ENCODE measurements around the gene PRKACB.

Gene PRKACB

GRCh38 chr1:84155517-84155916 lies 11.4 kb downstream of the PRKACB start:
- no peak overlapping the region for H3K9ac ChIP-seq (ENCODE audit: low read length)
- H3K27me3 ChIP-seq (ENCODE audit: low read length): no peaks in the 10 kb centered on the region
- H3K27ac ChIP-seq (ENCODE audit: low read depth, low read length): no peak overlapping the region
- TF ChIP-seq EZH2phosphoT487 (conservative IDR thresholded peaks at IDR 0.05; ENCODE audit: low read length) (no peak), CTCF (IDR thresholded peaks at IDR 0.05; ENCODE audit: insufficient read depth, low read length, poor library complexity, severe bottlenecking) (no peak)
- H3K9me2 ChIP-seq (replicated peaks; ENCODE audit: insufficient read depth, low read length): no peaks in the 10 kb centered on the region
- H3K4me3 ChIP-seq (ENCODE audit: insufficient read depth, low read length, poor library complexity, severe bottlenecking): no peak overlapping the region
- H3K36me3 ChIP-seq (ENCODE audit: low read length): peaks cover 3% of the 10 kb centered on the region
- H2AFZ ChIP-seq (ENCODE audit: low read depth, low read length, severe bottlenecking): no peak overlapping the region
- H3F3A ChIP-seq (ENCODE audit: insufficient read depth): peaks cover 21% of the 10 kb centered on the region
- no peaks in the 10 kb centered on the region; the same call in 1 of the 2 replicates for H4K20me1 ChIP-seq (ENCODE audit: low read depth, low read length)
- no peak overlapping the region for H3K4me2 ChIP-seq (ENCODE audit: low read depth, low read length, poor library complexity, severe bottlenecking)
- no peaks in the 10 kb centered on the region for H3K9me3 ChIP-seq (ENCODE audit: insufficient read depth, low read length)
- H3K79me2 ChIP-seq (ENCODE audit: insufficient read depth, low read length): peaks cover 98% of the 10 kb centered on the region

GRCh38 chr1:84156210-84156621 lies 12.1 kb downstream of the PRKACB start:
- H3K4me3 ChIP-seq (ENCODE audit: insufficient read depth, low read length, poor library complexity, severe bottlenecking): no peak overlapping the region
- peaks cover 3% of the 10 kb centered on the region for H3K36me3 ChIP-seq (ENCODE audit: low read length)
- no peak for TF ChIP-seq CTCF (IDR thresholded peaks at IDR 0.05; ENCODE audit: insufficient read depth, low read length, poor library complexity, severe bottlenecking)
- no peak for TF ChIP-seq EZH2phosphoT487 (conservative IDR thresholded peaks at IDR 0.05; ENCODE audit: low read length)
- no peaks in the 10 kb centered on the region for H3K9me2 ChIP-seq (replicated peaks; ENCODE audit: insufficient read depth, low read length)
- no peak overlapping the region for H3K4me2 ChIP-seq (ENCODE audit: low read depth, low read length, poor library complexity, severe bottlenecking)
- H3F3A ChIP-seq (ENCODE audit: insufficient read depth): peaks cover 14% of the 10 kb centered on the region; the same call in 1 of the 2 replicates
- H3K9ac ChIP-seq (ENCODE audit: low read length): no peak overlapping the region
- no peak overlapping the region for H2AFZ ChIP-seq (ENCODE audit: low read depth, low read length, severe bottlenecking)
- H3K27me3 ChIP-seq (ENCODE audit: low read length): no peaks in the 10 kb centered on the region
- no peak overlapping the region for H3K27ac ChIP-seq (ENCODE audit: low read depth, low read length)
- no peaks in the 10 kb centered on the region; the same call in 1 of the 2 replicates for H4K20me1 ChIP-seq (ENCODE audit: low read depth, low read length)
- H3K79me2 ChIP-seq (ENCODE audit: insufficient read depth, low read length): peaks cover 98% of the 10 kb centered on the region
- no peaks in the 10 kb centered on the region for H3K9me3 ChIP-seq (ENCODE audit: insufficient read depth, low read length)

- TF ChIP-seq CTCF (IDR thresholded peaks at IDR 0.05; ENCODE audit: insufficient read depth, low read length, poor library complexity, severe bottlenecking): no peak
- no peak for TF ChIP-seq EZH2phosphoT487 (conservative IDR thresholded peaks at IDR 0.05; ENCODE audit: low read length)
- Histone ChIP-seq H3K27ac (ENCODE audit: low read depth, low read length) (no peak overlapping the region), H3K27me3 (ENCODE audit: low read length) (no peaks in the 10 kb centered on the region), H3K9me2 (replicated peaks; ENCODE audit: insufficient read depth, low read length) (no peaks in the 10 kb centered on the region), H3K79me2 (ENCODE audit: insufficient read depth, low read length) (peaks cover 98% of the 10 kb centered on the region), H3F3A (ENCODE audit: insufficient read depth) (peaks cover 11% of the 10 kb centered on the region; the same call in 1 of the 2 replicates), H2AFZ (ENCODE audit: low read depth, low read length, severe bottlenecking) (no peak overlapping the region), H3K36me3 (ENCODE audit: low read length) (peaks cover 3% of the 10 kb centered on the region; the same call in 1 of the 2 replicates), H3K4me2 (ENCODE audit: low read depth, low read length, poor library complexity, severe bottlenecking) (peak overlapping the region; percentile 29), H3K4me3 (ENCODE audit: insufficient read depth, low read length, poor library complexity, severe bottlenecking) (no peak overlapping the region), H3K9ac (ENCODE audit: low read length) (no peak overlapping the region), H3K9me3 (ENCODE audit: insufficient read depth, low read length) (no peaks in the 10 kb centered on the region), H4K20me1 (ENCODE audit: low read depth, low read length) (peaks cover 7% of the 10 kb centered on the region)
Observed at GRCh38 chr1:84159533-84160240, 15.6 kb downstream of the PRKACB start.

All from SU-DHL-6 (cell line).